Mucosa of descending colon (tissue), 3 donors: ENCODE results near the gene NOVA2. TPM values are rescaled to one million over a fixed set of nuclear protein-coding genes. Genes with fewer than 3 reads are reported as not detected.

Source experiments
- ATAC-seq: fragments of 200-7000 bp; cut with Tn5 transposase; one replicate; pipeline ENCODE4 v1.9.1; 2020; ENCODE audit warnings: mild to moderate bottlenecking, moderate library complexity
- DNase-seq, 3 donors: peaks; one replicate each; pipeline ENCODE4 v3.0.0-alpha.2; 2020
- H3K36me3 ChIP-seq: fragments of 200-600 bp; one replicate; pipeline ENCODE4 v1.8.0; 2021; ENCODE audit warnings: low read depth, mild to moderate bottlenecking
- H3K4me1 ChIP-seq: fragments of 200-600 bp; one replicate; pipeline ENCODE4 v1.8.0; 2021; ENCODE audit warnings: low read depth, mild to moderate bottlenecking
- H3K4me3 ChIP-seq: fragments of 200-600 bp; one replicate; pipeline ENCODE4 v1.8.0; 2021; ENCODE audit warnings: mild to moderate bottlenecking
- H3K9me3 ChIP-seq: fragments of 200-600 bp; one replicate; pipeline ENCODE4 v1.8.0; 2021; ENCODE audit warnings: mild to moderate bottlenecking
- intact Hi-C, 2 donors: fragments of 100-400 bp; cut with DNase I in 1 of 2; cut with micrococcal nuclease in 1 of 2; formaldehyde crosslinking; loops; one replicate each; pipeline versions ENCODE4 v1.11.0 to v1.11.1; 2022; cut with DNase I, micrococcal nuclease
- total RNA-seq, 3 donors: library from RNA; stranded (reverse); fragmentation: NEBNext Ultra II Directional in 2 of 3; extraction: Animal tissue kit (Norgen Biotek cat#: 25700) in 2 of 3; gene quantifications; one replicate each; pipeline versions ENCODE4 v1.2.1 to v1.2.4, GENCODE V29; 2021 to 2023
- TF ChIP-seq, protein P1 (sequence below): fragments of 200-600 bp; IDR thresholded peaks from one replicate; pipeline ENCODE4 v1.8.0; 2022; ENCODE audit warnings: antibody characterized with exemption, mild to moderate bottlenecking
- donor health status: DM: no; HTN: no; CAD: no; lungs with moderate emphysema.
- donor health status: DM: no; HTN: no; CAD: no.
- donor health status: DM: no; HTN: yes; CAD: no.

The NOVA2 gene
- total RNA-seq, 3 donors from 2014 or later = 0.55 to 3.0 (median 1.3) TPM

DNA sequence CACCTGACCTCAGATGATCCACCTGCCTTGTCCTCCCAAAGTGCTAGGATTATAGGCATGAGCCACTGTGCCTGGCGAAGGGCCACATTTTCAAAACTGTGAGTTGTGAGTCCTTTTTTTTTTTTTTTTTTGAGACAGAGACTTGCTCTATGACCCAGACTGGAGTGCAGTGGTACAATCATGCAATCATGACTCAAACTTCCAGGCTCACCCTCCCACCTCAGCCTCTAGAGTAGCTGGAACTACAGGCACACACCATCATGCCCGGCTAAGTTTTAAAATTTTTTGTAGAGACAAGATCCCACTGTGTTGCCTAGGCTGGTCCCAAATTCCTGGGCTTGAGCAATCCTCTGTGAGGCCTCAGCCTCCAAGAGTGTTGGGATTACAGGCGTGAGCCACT lies 67.4 kb downstream of the NOVA2 start:
- ATAC-seq = no peak
- intact Hi-C loops = no loop called here

GRCh38 chr19:45905011-45905410 lies 68.7 kb downstream of the NOVA2 start:
- no peak for DNase-seq
- TF ChIP-seq, protein P1, sequence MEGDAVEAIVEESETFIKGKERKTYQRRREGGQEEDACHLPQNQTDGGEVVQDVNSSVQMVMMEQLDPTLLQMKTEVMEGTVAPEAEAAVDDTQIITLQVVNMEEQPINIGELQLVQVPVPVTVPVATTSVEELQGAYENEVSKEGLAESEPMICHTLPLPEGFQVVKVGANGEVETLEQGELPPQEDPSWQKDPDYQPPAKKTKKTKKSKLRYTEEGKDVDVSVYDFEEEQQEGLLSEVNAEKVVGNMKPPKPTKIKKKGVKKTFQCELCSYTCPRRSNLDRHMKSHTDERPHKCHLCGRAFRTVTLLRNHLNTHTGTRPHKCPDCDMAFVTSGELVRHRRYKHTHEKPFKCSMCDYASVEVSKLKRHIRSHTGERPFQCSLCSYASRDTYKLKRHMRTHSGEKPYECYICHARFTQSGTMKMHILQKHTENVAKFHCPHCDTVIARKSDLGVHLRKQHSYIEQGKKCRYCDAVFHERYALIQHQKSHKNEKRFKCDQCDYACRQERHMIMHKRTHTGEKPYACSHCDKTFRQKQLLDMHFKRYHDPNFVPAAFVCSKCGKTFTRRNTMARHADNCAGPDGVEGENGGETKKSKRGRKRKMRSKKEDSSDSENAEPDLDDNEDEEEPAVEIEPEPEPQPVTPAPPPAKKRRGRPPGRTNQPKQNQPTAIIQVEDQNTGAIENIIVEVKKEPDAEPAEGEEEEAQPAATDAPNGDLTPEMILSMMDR = no peak
- intact Hi-C loops = no loop called here
- no peaks in the 10 kb centered on the region for H3K36me3 ChIP-seq
- H3K4me1 ChIP-seq = peaks cover 23% of the 10 kb centered on the region
- H3K9me3 ChIP-seq = no peaks in the 10 kb centered on the region
- ATAC-seq = no peak
- no peak overlapping the region for H3K4me3 ChIP-seq

More for the DNA sequence above, 67.4 kb downstream of the NOVA2 start:
- no peaks in the 10 kb centered on the region for H3K36me3 ChIP-seq
- no peaks in the 10 kb centered on the region for H3K9me3 ChIP-seq
- DNase-seq = no peak
- H3K4me1 ChIP-seq = peaks cover 17% of the 10 kb centered on the region
- no peak overlapping the region for H3K4me3 ChIP-seq
- TF ChIP-seq, protein P1 = no peak

GRCh38 chr19:45902651-45903625 lies 70.7 kb downstream of the NOVA2 start:
- H3K9me3 ChIP-seq = no peaks in the 10 kb centered on the region
- TF ChIP-seq, protein P1 = no peak
- H3K4me3 ChIP-seq = peak overlapping the region; percentile 59
- H3K36me3 ChIP-seq = no peaks in the 10 kb centered on the region
- peaks cover 23% of the 10 kb centered on the region for H3K4me1 ChIP-seq
- peak; percentile 98 to 100 (median 99) for DNase-seq
- ATAC-seq = peak; percentile 96
- intact Hi-C loops = no loop called here

- intact Hi-C loops = no loop called here
- no peak for ATAC-seq
- peak within 1 kb of the TSS; percentile 59 for H3K4me3 ChIP-seq
- no peaks in the 10 kb centered on the region for H3K36me3 ChIP-seq
- peak in 2 of 3 donors; percentile 31 to 40 for DNase-seq
- H3K4me1 ChIP-seq = peaks cover 23% of the 10 kb centered on the region
- TF ChIP-seq, protein P1 = no peak
- no peaks in the 10 kb centered on the region for H3K9me3 ChIP-seq
These were observed 71.6 kb downstream of the NOVA2 start, which contains the start of gene MYPOP for GRCh38 chr19:45901912-45902650. Gene MYPOP, minus strand, starts transcription at chr19:45902613. Its CDS starts 840 bp downstream, at chr19:45901773.

- Histone ChIP-seq H3K4me3 (peak overlapping the region; percentile 59), H3K9me3 (no peaks in the 10 kb centered on the region), H3K4me1 (peaks cover 23% of the 10 kb centered on the region), H3K36me3 (no peaks in the 10 kb centered on the region)
- DNase-seq = peak in 2 of 3 donors; percentile 39 to 57
- TF ChIP-seq, protein P1 = no peak
- intact Hi-C loops = no loop called here
- no peak for ATAC-seq
These were observed 72.2 kb downstream of the NOVA2 start for GRCh38 chr19:45901432-45901911.
